PFSK-1 (cell line): ENCODE measurements around the gene HOXD10.

Experiments used
- POLR2AphosphoS5 ChIP-seq: IDR thresholded peaks from 2 replicates; pipeline ENCODE4 v1.6.1; 2012; ENCODE audit warnings: low read depth, mild to moderate bottlenecking, control low read depth, low read length, moderate library complexity
- SIN3A ChIP-seq: IDR thresholded peaks from 2 replicates; pipeline ENCODE4 v1.6.1; 2012; ENCODE audit warnings: mild to moderate bottlenecking, low read length, moderate library complexity, borderline replicate concordance; ENCODE audit not compliant: insufficient read depth
- TAF1 ChIP-seq: IDR thresholded peaks from 2 replicates; pipeline ENCODE4 v1.6.1; 2012; ENCODE audit warnings: low read length, control low read depth, borderline replicate concordance; ENCODE audit not compliant: insufficient read depth
- TF ChIP-seq, protein P1 (sequence below), 2 experiments: IDR thresholded peaks; 2 replicates each; pipeline versions ENCODE4 v1.6.1 to v1.8.0; 2011 to 2012; ENCODE audit warnings: low read depth in 2 of 2, low read length in 2 of 2, control low read depth in 1 of 2, inconsistent platforms in 1 of 2, mild to moderate bottlenecking in 1 of 2, moderate library complexity in 1 of 2; ENCODE audit not compliant: insufficient read depth in 1 of 2

GRCh38 chr2:176089843-176090395 is 26.7 kb upstream of the HOXD10 start:
- TF ChIP-seq POLR2AphosphoS5 (no peak), TAF1 (no peak), SIN3A (no peak)
- TF ChIP-seq, protein P1, sequence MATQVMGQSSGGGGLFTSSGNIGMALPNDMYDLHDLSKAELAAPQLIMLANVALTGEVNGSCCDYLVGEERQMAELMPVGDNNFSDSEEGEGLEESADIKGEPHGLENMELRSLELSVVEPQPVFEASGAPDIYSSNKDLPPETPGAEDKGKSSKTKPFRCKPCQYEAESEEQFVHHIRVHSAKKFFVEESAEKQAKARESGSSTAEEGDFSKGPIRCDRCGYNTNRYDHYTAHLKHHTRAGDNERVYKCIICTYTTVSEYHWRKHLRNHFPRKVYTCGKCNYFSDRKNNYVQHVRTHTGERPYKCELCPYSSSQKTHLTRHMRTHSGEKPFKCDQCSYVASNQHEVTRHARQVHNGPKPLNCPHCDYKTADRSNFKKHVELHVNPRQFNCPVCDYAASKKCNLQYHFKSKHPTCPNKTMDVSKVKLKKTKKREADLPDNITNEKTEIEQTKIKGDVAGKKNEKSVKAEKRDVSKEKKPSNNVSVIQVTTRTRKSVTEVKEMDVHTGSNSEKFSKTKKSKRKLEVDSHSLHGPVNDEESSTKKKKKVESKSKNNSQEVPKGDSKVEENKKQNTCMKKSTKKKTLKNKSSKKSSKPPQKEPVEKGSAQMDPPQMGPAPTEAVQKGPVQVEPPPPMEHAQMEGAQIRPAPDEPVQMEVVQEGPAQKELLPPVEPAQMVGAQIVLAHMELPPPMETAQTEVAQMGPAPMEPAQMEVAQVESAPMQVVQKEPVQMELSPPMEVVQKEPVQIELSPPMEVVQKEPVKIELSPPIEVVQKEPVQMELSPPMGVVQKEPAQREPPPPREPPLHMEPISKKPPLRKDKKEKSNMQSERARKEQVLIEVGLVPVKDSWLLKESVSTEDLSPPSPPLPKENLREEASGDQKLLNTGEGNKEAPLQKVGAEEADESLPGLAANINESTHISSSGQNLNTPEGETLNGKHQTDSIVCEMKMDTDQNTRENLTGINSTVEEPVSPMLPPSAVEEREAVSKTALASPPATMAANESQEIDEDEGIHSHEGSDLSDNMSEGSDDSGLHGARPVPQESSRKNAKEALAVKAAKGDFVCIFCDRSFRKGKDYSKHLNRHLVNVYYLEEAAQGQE (IDR thresholded peaks at IDR 0.05; ENCODE audit: insufficient read depth in 1 of 2, low read depth in 2 of 2, low read length in 2 of 2) = no peak
